ENCODE results near the gene AK9.
"Not testable (repeated sequence)": the region's sequence is repeated elsewhere in the genome, so short reads cannot be mapped to it uniquely, and the experiment has no call there.

The AK9 gene

GRCh38 chr6:109626311-109626710 lies 64.7 kb downstream of the AK9 start:
- no peak for DNase-seq

- no peak for DNase-seq
Measured at GRCh38 chr6:109625199-109625598, 65.8 kb downstream of the AK9 start.

GRCh38 chr6:109623288-109623687 lies 67.7 kb downstream of the AK9 start:
- DNase-seq: no peak

- no peak for DNase-seq
Measured at GRCh38 chr6:109612268-109612667, 78.7 kb downstream of the AK9 start.

- DNase-seq: no peak
Measured at GRCh38 chr6:109611502-109611901, 79.5 kb downstream of the AK9 start.

GRCh38 chr6:109610590-109610989 lies 80.4 kb downstream of the AK9 start:
- no peak for DNase-seq

GRCh38 chr6:109609737-109610136 lies 81.3 kb downstream of the AK9 start:
- no peak for DNase-seq

GRCh38 chr6:109606359-109606758 lies 84.6 kb downstream of the AK9 start:
- DNase-seq: no peak

- DNase-seq: no peak
Measured at GRCh38 chr6:109595998-109596397, 95.0 kb downstream of the AK9 start.

GRCh38 chr6:109580519-109580918 lies 110.5 kb downstream of the AK9 start:
- no peak for DNase-seq

- no peak for DNase-seq
Measured at GRCh38 chr6:109579361-109579760, 111.6 kb downstream of the AK9 start.

- not testable (repeated sequence) for DNase-seq
Measured at GRCh38 chr6:109569901-109570300, 121.1 kb downstream of the AK9 start.

GRCh38 chr6:109561844-109562243 lies 129.2 kb downstream of the AK9 start:
- no peak for DNase-seq

GRCh38 chr6:109531446-109531845 lies 159.6 kb downstream of the AK9 start:
- no peak for DNase-seq

- no peak for DNase-seq
Measured at GRCh38 chr6:109527989-109528388, 163.0 kb downstream of the AK9 start.

- peak in 13 of 51 donors; percentile 1 to 35 (median 6) for DNase-seq
Measured at GRCh38 chr6:109526905-109527628, 163.9 kb downstream of the AK9 start.

GRCh38 chr6:109524129-109524528 lies 166.9 kb downstream of the AK9 start:
- DNase-seq: no peak

GRCh38 chr6:109523478-109523877 lies 167.5 kb downstream of the AK9 start:
- no peak for DNase-seq

GRCh38 chr6:109521080-109521479 lies 169.9 kb downstream of the AK9 start:
- DNase-seq: no peak

- DNase-seq: not testable (repeated sequence)
Measured at GRCh38 chr6:109519647-109520046, 171.4 kb downstream of the AK9 start.

GRCh38 chr6:109516929-109517328 lies 174.1 kb downstream of the AK9 start:
- no peak for DNase-seq

GRCh38 chr6:109515781-109516409 lies 175.1 kb downstream of the AK9 start:
- no peak for DNase-seq

GRCh38 chr6:109514946-109515345 lies 176.1 kb downstream of the AK9 start:
- no peak for DNase-seq
